ENCODE measurements around the gene PLCB1.

PLCB1 gene

GRCh38 chr20:8524101-8525016, 392.3 kb downstream of the PLCB1 start:
- Histone ChIP-seq H3K36me3 (no peaks in the 10 kb centered on the region), H3K27me3 (ENCODE audit: insufficient read depth, low read depth, severe bottlenecking) (no peaks in the 10 kb centered on the region), H3K4me3 (ENCODE audit: low read depth, low read length) (no peak overlapping the region), H3K27ac (no peak overlapping the region), H3K9me3 (ENCODE audit: severe bottlenecking) (no peaks in the 10 kb centered on the region)
- TF ChIP-seq, protein P1, sequence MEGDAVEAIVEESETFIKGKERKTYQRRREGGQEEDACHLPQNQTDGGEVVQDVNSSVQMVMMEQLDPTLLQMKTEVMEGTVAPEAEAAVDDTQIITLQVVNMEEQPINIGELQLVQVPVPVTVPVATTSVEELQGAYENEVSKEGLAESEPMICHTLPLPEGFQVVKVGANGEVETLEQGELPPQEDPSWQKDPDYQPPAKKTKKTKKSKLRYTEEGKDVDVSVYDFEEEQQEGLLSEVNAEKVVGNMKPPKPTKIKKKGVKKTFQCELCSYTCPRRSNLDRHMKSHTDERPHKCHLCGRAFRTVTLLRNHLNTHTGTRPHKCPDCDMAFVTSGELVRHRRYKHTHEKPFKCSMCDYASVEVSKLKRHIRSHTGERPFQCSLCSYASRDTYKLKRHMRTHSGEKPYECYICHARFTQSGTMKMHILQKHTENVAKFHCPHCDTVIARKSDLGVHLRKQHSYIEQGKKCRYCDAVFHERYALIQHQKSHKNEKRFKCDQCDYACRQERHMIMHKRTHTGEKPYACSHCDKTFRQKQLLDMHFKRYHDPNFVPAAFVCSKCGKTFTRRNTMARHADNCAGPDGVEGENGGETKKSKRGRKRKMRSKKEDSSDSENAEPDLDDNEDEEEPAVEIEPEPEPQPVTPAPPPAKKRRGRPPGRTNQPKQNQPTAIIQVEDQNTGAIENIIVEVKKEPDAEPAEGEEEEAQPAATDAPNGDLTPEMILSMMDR (IDR thresholded peaks at IDR 0.05; ENCODE audit: low read depth, low read length): no peak
- DNase-seq: no peak

- TF ChIP-seq, protein P1 (IDR thresholded peaks at IDR 0.05; ENCODE audit: low read depth, low read length): no peak
- no peaks in the 10 kb centered on the region for H3K36me3 ChIP-seq
- H3K27ac ChIP-seq: no peak overlapping the region
Observed at GRCh38 chr20:8525017-8525343, 392.9 kb downstream of the PLCB1 start.

DNA sequence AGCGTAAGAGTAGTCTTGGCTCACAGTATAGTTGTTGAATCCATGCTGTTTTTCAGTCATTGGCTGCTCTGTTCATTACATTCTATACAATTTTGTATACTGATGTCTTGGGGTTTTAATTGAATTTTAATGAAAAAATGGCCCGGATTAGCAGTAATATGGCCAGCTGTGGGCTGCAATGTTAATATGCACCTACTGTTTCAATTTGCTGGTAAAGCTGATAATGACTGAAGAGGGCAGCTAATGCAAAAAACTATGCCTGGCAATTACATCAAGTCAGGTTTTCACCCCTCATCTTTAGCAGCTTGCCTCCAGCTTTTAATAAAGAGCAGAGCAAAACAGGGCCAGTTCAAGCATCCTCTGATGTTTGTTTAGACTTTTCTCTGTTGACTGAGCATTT, 394.5 kb downstream of the PLCB1 start:
- TF ChIP-seq, protein P1 (IDR thresholded peaks at IDR 0.05; ENCODE audit: low read depth, low read length): no peak
- no peak for DNase-seq

More at GRCh38 chr20:8525017-8525343, 392.9 kb downstream of the PLCB1 start:
- H3K27me3 ChIP-seq (ENCODE audit: insufficient read depth, low read depth, severe bottlenecking): no peaks in the 10 kb centered on the region
- DNase-seq: no peak
- no peaks in the 10 kb centered on the region for H3K9me3 ChIP-seq (ENCODE audit: severe bottlenecking)
- H3K4me3 ChIP-seq (ENCODE audit: low read depth, low read length): no peak overlapping the region

DNA sequence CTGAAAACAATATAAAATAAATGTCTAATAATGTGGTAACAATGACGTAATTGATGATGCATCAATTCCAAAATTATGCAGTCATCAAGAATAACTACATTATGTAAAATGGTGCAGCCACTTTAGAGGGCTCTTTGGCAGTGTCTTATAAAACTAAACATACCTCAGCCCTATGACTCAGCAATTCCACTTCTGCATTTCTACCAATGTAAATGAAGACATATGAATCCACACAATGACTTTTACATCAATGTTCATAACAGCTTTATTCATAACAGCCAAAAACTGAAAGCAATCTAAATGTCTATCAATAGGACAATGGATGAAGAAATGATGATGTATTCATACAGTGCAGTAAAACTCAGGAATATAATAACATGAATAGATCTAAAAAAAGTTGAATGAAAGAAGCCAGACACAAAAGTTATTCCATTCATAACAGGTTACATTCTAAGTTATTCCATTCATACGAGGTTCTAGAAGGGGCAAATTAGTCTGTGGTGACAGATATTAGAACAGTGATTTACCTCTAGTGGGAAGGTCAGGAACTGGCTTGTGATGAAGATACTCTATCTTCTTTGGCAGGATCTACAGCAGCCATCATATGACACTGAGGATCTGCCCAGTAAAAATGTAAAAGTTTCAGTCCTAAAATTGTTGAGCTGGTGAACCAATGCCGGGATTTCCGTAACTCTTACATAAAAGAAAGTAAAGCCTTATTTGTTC, 396.1 kb downstream of the PLCB1 start:
- Histone ChIP-seq H3K36me3 (no peaks in the 10 kb centered on the region), H3K27me3 (ENCODE audit: insufficient read depth, low read depth, severe bottlenecking) (no peaks in the 10 kb centered on the region), H3K9me3 (ENCODE audit: severe bottlenecking) (no peaks in the 10 kb centered on the region), H3K4me3 (ENCODE audit: low read depth, low read length) (no peak overlapping the region), H3K27ac (no peak overlapping the region)
- DNase-seq: no peak
- TF ChIP-seq, protein P1 (IDR thresholded peaks at IDR 0.05; ENCODE audit: low read depth, low read length): no peak

More for the DNA sequence above, 394.5 kb downstream of the PLCB1 start:
- no peaks in the 10 kb centered on the region for H3K9me3 ChIP-seq (ENCODE audit: severe bottlenecking)
- no peak overlapping the region for H3K27ac ChIP-seq
- no peaks in the 10 kb centered on the region for H3K36me3 ChIP-seq
- H3K4me3 ChIP-seq (ENCODE audit: low read depth, low read length): no peak overlapping the region
- H3K27me3 ChIP-seq (ENCODE audit: insufficient read depth, low read depth, severe bottlenecking): no peaks in the 10 kb centered on the region

- no peak for DNase-seq
- Histone ChIP-seq H3K9me3 (ENCODE audit: severe bottlenecking) (no peaks in the 10 kb centered on the region), H3K36me3 (no peaks in the 10 kb centered on the region), H3K27ac (no peak overlapping the region), H3K27me3 (ENCODE audit: insufficient read depth, low read depth, severe bottlenecking) (no peaks in the 10 kb centered on the region), H3K4me3 (ENCODE audit: low read depth, low read length) (no peak overlapping the region)
- TF ChIP-seq, protein P1 (IDR thresholded peaks at IDR 0.05; ENCODE audit: low read depth, low read length): no peak
Observed at GRCh38 chr20:8530022-8530421, 398.0 kb downstream of the PLCB1 start.
